ENCODE results near the gene REXO5.
"Not testable (repeated sequence)": the region's sequence is repeated elsewhere in the genome, so short reads cannot be mapped to it uniquely, and the experiment has no call there.

REXO5 gene

GRCh38 chr16:20849589-20850390 is 43.5 kb downstream of the REXO5 start:
- H3K4me1 Mint-ChIP-seq = peaks cover 0 to 6% of the 10 kb centered on the region in 2 donors
- H3K27me3 Mint-ChIP-seq = no peaks in the 10 kb centered on the region
- H3K9me3 Mint-ChIP-seq = no peaks in the 10 kb centered on the region
- no peak overlapping the region for H3K4me3 Mint-ChIP-seq
- no peak overlapping the region for H3K27ac Mint-ChIP-seq
- peak in 1 of 2 donors; percentile 52 for ATAC-seq (replicated peaks)
- peaks cover 0 to 2% of the 10 kb centered on the region in 2 donors for H3K36me3 Mint-ChIP-seq
- peak; percentile 36 for DNase-seq

- no peak for ATAC-seq (replicated peaks)
These were observed 44.7 kb downstream of the REXO5 start for GRCh38 chr16:20850981-20851380.

GRCh38 chr16:20851601-20852000 is 45.3 kb downstream of the REXO5 start:
- DNase-seq (no peak), ATAC-seq (replicated peaks) (no peak)
- peaks cover 0 to 6% of the 10 kb centered on the region in 2 donors for H3K4me1 Mint-ChIP-seq
- no peaks in the 10 kb centered on the region for H3K27me3 Mint-ChIP-seq
- no peaks in the 10 kb centered on the region for H3K9me3 Mint-ChIP-seq
- H3K27ac Mint-ChIP-seq = no peak overlapping the region
- H3K36me3 Mint-ChIP-seq = peaks cover 6 to 9% of the 10 kb centered on the region in 2 donors
- no peak overlapping the region for H3K4me3 Mint-ChIP-seq

More at GRCh38 chr16:20850981-20851380, 44.7 kb downstream of the REXO5 start:
- Mint-ChIP-seq H3K27me3 (no peaks in the 10 kb centered on the region), H3K9me3 (no peaks in the 10 kb centered on the region), H3K27ac (no peak overlapping the region), H3K4me3 (no peak overlapping the region), H3K36me3 (peaks cover 6 to 9% of the 10 kb centered on the region in 2 donors), H3K4me1 (peaks cover 0 to 6% of the 10 kb centered on the region in 2 donors)
- DNase-seq = no peak

DNA sequence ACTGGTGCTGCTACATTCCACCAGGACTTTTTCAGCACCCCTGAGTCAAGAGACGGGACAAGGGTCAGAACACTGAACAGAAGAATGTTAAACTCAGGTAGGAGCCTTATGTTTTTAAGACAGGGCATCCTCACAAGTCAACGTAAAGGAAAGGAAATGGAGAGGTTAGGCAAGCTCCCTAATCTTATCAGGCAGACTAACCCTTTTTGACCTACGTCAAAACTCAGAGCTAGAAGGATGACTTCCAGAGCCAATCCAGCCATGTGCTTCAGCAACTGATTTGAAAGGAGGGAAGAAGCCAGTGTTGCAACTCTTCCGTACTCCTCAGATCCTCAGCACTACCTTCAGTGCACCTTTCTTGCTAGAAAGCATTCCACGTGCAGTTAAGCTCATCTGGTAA is 46.8 kb downstream of the REXO5 start:
- ATAC-seq (replicated peaks) = no peak
- DNase-seq = no peak
- peaks cover 10 to 13% of the 10 kb centered on the region in 2 donors for H3K36me3 Mint-ChIP-seq
- H3K27ac Mint-ChIP-seq = no peak overlapping the region
- H3K4me1 Mint-ChIP-seq = peaks cover 0 to 6% of the 10 kb centered on the region in 2 donors
- no peaks in the 10 kb centered on the region for H3K9me3 Mint-ChIP-seq
- H3K4me3 Mint-ChIP-seq = no peak overlapping the region
- no peaks in the 10 kb centered on the region for H3K27me3 Mint-ChIP-seq

- Mint-ChIP-seq H3K36me3 (peaks cover 10 to 13% of the 10 kb centered on the region in 2 donors), H3K27me3 (no peaks in the 10 kb centered on the region), H3K4me3 (no peak overlapping the region), H3K4me1 (peaks cover 0 to 6% of the 10 kb centered on the region in 2 donors), H3K9me3 (no peaks in the 10 kb centered on the region), H3K27ac (no peak overlapping the region)
- DNase-seq (no peak), ATAC-seq (replicated peaks) (no peak)
These were observed 47.8 kb downstream of the REXO5 start for GRCh38 chr16:20853981-20854620.

- Mint-ChIP-seq H3K27ac (no peak overlapping the region), H3K4me1 (peaks cover 0 to 3% of the 10 kb centered on the region in 2 donors), H3K27me3 (no peaks in the 10 kb centered on the region), H3K4me3 (no peak overlapping the region), H3K9me3 (no peaks in the 10 kb centered on the region), H3K36me3 (peaks cover 15 to 19% of the 10 kb centered on the region in 2 donors)
- no peak for DNase-seq
- ATAC-seq (replicated peaks) = no peak
These were observed 48.6 kb downstream of the REXO5 start for GRCh38 chr16:20854963-20855362.

GRCh38 chr16:20857281-20857680 is 51.0 kb downstream of the REXO5 start:
- Mint-ChIP-seq H3K27ac (no peak overlapping the region), H3K9me3 (no peaks in the 10 kb centered on the region), H3K4me3 (no peak overlapping the region), H3K27me3 (no peaks in the 10 kb centered on the region), H3K36me3 (peaks cover 27 to 38% of the 10 kb centered on the region in 2 donors), H3K4me1 (no peaks in the 10 kb centered on the region)
- DNase-seq (no peak), ATAC-seq (replicated peaks) (no peak)

DNA sequence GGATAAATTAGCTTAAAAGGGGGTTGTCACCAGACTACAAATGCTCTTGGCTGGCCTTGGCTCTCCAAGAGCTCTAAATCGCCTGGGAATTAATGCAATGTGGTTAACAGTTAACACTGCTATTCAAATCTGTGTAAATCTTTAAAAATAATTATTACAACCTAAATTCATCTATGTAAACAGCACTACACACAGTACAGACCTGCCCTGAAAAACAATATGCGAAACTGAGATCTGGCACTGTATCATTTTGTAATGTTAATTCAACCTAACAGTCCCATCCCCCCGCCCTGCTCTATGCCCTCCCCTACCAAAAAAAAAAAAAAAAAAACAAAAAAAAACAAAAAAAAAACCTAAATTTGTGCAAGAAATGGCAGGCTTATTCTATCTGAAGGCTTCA is 52.9 kb downstream of the REXO5 start:
- Mint-ChIP-seq H3K36me3 (peaks cover 35 to 41% of the 10 kb centered on the region in 2 donors), H3K9me3 (no peaks in the 10 kb centered on the region), H3K27ac (no peak overlapping the region), H3K4me3 (no peak overlapping the region), H3K4me1 (peaks cover 0 to 6% of the 10 kb centered on the region in 2 donors), H3K27me3 (no peaks in the 10 kb centered on the region)
- DNase-seq = no peak
- no peak for ATAC-seq (replicated peaks)

- H3K27ac Mint-ChIP-seq = no peak overlapping the region
- H3K4me1 Mint-ChIP-seq = peaks cover 3 to 10% of the 10 kb centered on the region in 2 donors
- ATAC-seq (replicated peaks) (no peak), DNase-seq (no peak)
- H3K4me3 Mint-ChIP-seq = no peak overlapping the region
- peaks cover 36 to 44% of the 10 kb centered on the region in 2 donors for H3K36me3 Mint-ChIP-seq
- H3K9me3 Mint-ChIP-seq = no peaks in the 10 kb centered on the region
- H3K27me3 Mint-ChIP-seq = no peaks in the 10 kb centered on the region
These were observed 53.4 kb downstream of the REXO5 start for GRCh38 chr16:20859699-20860098.

- no peak overlapping the region for H3K4me3 Mint-ChIP-seq
- H3K36me3 Mint-ChIP-seq = peaks cover 32 to 40% of the 10 kb centered on the region in 2 donors
- H3K27ac Mint-ChIP-seq = no peak overlapping the region
These were observed 54.0 kb downstream of the REXO5 start for GRCh38 chr16:20860361-20860760.

GRCh38 chr16:20860995-20861394 is 54.7 kb downstream of the REXO5 start:
- not testable (repeated sequence) for ATAC-seq (replicated peaks); H3K27me3 Mint-ChIP-seq; H3K9me3 Mint-ChIP-seq

More at GRCh38 chr16:20860361-20860760, 54.0 kb downstream of the REXO5 start:
- ATAC-seq (replicated peaks) = no peak
- peaks cover 3 to 12% of the 10 kb centered on the region in 2 donors for H3K4me1 Mint-ChIP-seq
- no peak for DNase-seq
- H3K9me3 Mint-ChIP-seq = no peaks in the 10 kb centered on the region
- H3K27me3 Mint-ChIP-seq = no peaks in the 10 kb centered on the region

DNA sequence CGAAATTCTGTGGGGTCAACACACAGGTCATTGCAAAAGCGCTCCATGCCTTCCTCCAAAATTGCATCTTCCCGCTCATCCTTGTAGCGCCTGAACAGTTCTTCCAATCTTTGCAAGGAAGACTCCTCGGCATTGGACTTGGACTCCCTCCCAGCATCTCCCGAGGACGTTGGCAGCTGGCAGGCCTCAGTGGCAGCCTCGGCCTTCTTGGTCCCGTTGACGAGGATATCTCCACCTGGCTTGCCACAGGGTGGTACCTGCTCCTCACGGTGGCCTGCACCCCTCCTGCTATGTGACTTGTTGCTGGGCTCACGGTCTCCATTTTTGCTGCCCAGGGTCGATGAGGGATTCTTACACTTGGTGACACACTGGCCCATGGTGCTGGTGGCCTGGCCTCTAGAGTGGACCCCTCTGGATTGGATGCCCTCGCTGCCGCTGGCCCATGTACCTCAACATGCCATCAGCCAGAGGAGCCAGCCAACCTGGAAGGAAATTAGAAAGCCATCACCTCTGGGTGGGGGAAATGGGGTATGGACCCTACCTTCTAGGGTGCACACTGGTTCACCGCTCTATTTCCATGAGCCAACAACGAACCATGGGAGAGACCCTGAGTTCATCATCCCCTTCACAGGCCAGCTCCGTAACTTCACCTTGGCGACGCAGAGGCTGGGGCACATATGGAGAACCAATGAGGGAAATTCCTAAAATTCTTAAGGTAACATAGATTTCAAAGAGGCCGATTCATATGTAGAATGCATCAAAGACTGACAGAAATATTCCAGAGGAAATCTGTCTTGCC is 56.0 kb downstream of the REXO5 start:
- ATAC-seq (replicated peaks) (no peak), DNase-seq (no peak)
- Mint-ChIP-seq H3K4me3 (no peak overlapping the region), H3K27ac (no peak overlapping the region), H3K4me1 (peaks cover 6 to 17% of the 10 kb centered on the region in 2 donors), H3K9me3 (peaks cover 0 to 2% of the 10 kb centered on the region in 2 donors), H3K27me3 (no peaks in the 10 kb centered on the region), H3K36me3 (peaks cover 33 to 39% of the 10 kb centered on the region in 2 donors)

More at GRCh38 chr16:20860995-20861394, 54.7 kb downstream of the REXO5 start:
- peaks cover 3 to 12% of the 10 kb centered on the region in 2 donors for H3K4me1 Mint-ChIP-seq
- not testable (repeated sequence) for H3K4me3 Mint-ChIP-seq, DNase-seq, H3K27ac Mint-ChIP-seq
- peaks cover 32 to 36% of the 10 kb centered on the region in 2 donors for H3K36me3 Mint-ChIP-seq

DNA sequence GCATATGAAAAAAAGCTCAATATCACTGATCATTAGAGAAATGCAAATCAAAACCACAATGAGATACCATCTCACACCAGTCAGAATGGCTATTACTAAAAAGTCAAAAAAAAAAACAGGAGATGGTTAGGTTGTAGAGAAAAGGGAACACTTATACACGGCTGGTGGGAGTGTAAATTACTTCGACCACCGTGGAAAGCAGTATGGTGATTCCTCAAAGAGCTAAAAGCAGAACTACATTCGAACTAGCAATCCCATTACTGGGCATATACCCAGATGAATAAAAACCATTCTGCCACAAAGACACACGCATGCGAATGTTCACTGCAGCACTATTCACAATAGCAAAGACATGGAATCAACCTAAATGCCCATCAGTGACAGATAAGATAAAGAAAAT is 58.0 kb downstream of the REXO5 start:
- not testable (repeated sequence) for H3K27ac Mint-ChIP-seq; H3K27me3 Mint-ChIP-seq; ATAC-seq (replicated peaks); H3K9me3 Mint-ChIP-seq; H3K4me3 Mint-ChIP-seq; DNase-seq
- Mint-ChIP-seq H3K36me3 (peaks cover 41 to 43% of the 10 kb centered on the region in 2 donors), H3K4me1 (peaks cover 8 to 17% of the 10 kb centered on the region in 2 donors)
